ENCODE data around the gene SRSF3.
A peak's percentile ranks its signal among the peaks of the same experiment; 100 is the strongest.

SRSF3 gene

DNA sequence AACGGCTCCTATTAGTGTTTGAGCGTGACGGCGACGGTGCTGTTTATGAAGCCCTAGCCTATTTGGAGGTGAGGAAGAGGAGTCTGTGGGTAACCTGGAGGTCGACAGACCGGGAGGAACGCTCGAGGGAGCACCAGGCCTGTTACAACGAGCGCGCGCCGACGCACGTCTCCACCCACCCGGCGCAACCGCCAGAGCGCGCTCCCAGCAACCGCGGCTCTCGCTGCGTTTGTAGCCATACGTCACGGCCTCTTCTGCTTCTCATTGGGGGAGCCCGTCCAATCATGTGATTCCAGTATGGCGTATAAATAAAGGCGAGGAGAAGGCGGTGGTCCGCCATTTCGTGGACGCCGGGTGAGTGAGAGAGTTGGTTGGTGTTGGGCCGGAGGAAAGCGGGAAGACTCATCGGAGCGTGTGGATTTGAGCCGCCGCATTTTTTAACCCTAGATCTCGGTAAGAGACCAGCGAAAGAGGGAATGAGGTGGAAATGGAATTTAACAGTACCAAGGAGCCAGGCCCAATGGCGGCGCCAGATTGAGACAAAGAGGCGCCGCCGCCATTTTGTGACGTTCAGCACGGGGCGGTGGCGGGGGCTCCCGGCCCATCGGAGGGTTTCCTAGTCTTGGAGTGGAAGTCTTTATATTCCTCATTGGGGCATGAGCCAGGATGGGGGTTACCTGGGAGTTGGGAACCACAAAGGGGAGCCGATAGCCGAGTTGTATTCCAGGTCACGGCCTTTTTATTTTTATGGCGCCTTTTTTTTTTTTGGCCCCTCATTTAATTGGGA, at the start of gene SRSF3:
Gene SRSF3, plus strand, starts transcription at position 334 of the 787 bp plus-strand sequence. CDS start 2,401 bp downstream, outside the sequence.
- TF ChIP-seq, protein P1, sequence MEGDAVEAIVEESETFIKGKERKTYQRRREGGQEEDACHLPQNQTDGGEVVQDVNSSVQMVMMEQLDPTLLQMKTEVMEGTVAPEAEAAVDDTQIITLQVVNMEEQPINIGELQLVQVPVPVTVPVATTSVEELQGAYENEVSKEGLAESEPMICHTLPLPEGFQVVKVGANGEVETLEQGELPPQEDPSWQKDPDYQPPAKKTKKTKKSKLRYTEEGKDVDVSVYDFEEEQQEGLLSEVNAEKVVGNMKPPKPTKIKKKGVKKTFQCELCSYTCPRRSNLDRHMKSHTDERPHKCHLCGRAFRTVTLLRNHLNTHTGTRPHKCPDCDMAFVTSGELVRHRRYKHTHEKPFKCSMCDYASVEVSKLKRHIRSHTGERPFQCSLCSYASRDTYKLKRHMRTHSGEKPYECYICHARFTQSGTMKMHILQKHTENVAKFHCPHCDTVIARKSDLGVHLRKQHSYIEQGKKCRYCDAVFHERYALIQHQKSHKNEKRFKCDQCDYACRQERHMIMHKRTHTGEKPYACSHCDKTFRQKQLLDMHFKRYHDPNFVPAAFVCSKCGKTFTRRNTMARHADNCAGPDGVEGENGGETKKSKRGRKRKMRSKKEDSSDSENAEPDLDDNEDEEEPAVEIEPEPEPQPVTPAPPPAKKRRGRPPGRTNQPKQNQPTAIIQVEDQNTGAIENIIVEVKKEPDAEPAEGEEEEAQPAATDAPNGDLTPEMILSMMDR (conservative IDR thresholded peaks at IDR 0.05; ENCODE audit: control insufficient read depth, insufficient read depth, low read depth, low read length): no peak
- peak; percentile 98 for DNase-seq (ENCODE audit: low read depth)
- H3K4me3 ChIP-seq (ENCODE audit: control insufficient read depth, low read depth, low read length): peak within 1 kb of the TSS; percentile 100

DNA sequence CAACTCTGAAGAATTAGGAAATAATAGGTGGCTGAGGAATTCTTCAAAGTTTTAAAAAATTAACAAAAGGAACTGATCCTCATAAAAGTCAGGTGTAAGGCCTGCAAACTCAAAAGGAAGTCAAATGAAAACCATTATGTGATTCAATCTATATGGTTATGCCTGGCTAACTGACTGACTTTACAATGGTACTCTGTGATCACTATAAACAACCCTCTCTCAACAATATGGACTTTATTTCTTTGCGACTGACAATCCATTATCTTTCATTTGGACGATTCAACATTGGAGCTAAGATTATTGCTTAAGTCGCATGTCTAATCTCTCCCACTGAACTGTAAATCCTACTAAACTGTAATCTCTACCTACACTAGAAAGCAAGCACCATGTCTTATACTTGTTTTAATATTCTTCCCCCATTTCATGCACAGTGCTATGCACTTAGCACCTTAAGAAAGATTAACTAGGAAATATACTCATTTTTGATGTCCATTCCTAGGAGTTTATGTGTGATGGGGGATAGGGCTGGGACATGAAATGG, 48.3 kb upstream of the SRSF3 start:
- TF ChIP-seq, protein P1 (conservative IDR thresholded peaks at IDR 0.05; ENCODE audit: control insufficient read depth, insufficient read depth, low read depth, low read length): no peak
- peak overlapping the region; percentile 84 for H3K4me3 ChIP-seq (ENCODE audit: control insufficient read depth, low read depth, low read length)

DNA sequence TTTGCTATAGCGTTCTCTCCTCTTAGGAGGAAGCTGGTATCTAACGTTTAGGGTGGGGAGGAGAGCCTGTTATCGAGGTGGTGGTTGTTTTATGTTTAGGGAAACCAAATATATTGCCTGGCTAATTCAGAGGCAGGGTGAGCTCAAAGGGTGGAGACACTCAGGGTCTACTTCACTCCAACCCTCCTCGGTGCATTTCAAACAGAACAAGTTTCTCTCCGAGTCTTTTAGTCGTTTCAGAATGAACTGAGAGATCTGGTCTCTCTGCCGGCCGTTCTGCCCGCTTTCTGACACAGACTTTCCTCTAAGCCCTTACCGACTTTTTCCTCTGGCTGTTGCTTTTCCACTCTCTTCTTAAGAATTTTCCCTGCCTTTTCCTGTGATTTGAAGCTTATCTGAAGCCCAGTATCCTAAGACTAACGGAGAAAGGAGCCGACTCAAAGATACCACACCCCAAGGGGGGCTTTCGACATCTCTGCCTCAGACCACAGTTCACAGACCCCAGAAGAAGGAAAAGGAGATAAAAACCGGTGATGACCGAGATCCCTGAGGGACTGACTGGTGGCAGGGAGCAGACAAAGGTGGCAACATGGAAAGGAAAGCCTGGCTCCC, 47.7 kb upstream of the SRSF3 start:
- TF ChIP-seq, protein P1 (conservative IDR thresholded peaks at IDR 0.05; ENCODE audit: control insufficient read depth, insufficient read depth, low read depth, low read length): no peak
- DNase-seq (ENCODE audit: low read depth): peak; percentile 21
- peak overlapping the region; percentile 84 for H3K4me3 ChIP-seq (ENCODE audit: control insufficient read depth, low read depth, low read length)

More for the DNA sequence above, 48.3 kb upstream of the SRSF3 start:
- DNase-seq (ENCODE audit: low read depth): no peak

DNA sequence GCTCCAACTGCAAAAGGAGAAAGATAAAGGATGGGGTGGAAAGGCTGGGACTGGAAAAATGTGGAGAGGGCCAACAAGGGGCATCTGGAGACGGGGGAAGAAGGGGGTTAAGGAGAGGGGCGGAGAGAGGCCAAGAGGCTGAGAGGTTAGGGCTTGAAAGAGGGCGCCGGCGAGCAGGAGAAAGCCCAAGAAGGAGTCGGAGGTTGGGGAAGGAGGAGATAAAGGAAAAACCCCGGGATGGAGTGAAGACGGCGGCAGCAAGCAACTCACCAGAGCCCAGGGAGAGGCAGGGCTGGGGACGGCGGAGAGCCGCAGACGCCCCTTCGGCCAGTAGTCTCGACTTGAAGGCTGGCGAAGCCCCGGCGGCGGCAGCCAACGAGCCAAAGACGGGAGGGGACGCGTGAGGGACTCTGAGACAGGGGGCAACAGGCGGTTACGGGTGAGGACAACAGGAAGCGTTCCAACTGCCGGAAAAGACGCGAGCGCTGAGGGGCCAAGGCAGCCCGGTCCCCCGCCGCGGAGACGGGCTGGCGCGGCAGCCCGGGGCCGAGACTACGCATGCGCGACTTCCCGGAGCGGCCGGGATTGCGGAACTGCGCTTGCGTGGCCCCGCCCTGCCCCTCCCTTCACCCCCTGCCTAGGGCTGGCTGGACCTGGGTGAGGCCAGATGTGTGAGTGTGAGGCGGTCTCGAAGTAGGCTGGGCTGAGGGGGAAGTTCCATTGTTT, 47.1 kb upstream of the SRSF3 start, which contains the start of gene STK38:
Gene STK38, minus strand, starts transcription at position 560 of the 726 bp plus-strand sequence. CDS start 7,277 bp downstream, outside the sequence.
- TF ChIP-seq, protein P1 (conservative IDR thresholded peaks at IDR 0.05; ENCODE audit: control insufficient read depth, insufficient read depth, low read depth, low read length): peak; percentile 11
- peak; percentile 85 for DNase-seq (ENCODE audit: low read depth)

DNA sequence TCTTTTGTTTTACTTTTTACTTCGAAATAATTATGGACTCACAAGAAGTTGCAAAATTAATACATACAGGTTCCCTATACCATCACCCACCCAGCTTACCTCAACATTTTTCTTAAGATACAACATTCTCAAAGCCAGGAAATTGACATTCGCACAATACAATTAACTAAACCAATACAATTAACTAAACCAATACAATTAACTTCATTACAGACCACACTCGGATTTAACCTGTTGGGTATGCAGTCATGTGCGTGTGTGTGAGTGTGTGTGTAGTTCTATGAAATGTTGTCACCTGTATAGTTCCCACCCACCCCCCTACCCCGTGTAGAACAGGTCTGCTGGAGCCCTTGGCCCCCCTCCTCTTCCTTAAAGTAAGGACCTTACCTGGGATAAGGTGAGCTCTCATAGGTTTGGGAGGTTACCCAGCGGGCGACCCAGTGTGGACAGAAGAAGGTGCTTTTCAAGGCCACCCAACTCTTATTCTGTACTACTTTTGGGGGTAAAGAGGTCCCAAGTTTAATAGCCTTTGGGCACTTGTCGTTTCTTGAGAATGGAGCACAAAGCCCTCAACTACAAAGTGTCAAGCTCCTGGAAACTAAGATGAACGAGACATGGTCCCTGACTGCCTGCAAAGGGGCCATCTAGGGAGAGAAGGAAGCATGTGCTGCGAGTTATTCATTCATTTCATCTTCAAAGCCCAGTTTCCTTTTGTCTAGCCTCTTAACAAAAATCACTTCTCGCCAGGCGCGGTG, 46.3 kb upstream of the SRSF3 start:
- DNase-seq (ENCODE audit: low read depth): no peak
- TF ChIP-seq, protein P1 (conservative IDR thresholded peaks at IDR 0.05; ENCODE audit: control insufficient read depth, insufficient read depth, low read depth, low read length): no peak
- peak overlapping the region; percentile 9 for H3K4me3 ChIP-seq (ENCODE audit: control insufficient read depth, low read depth, low read length)

More for the DNA sequence above, 47.1 kb upstream of the SRSF3 start, which contains the start of gene STK38:
- peak within 1 kb of the TSS; percentile 84 for H3K4me3 ChIP-seq (ENCODE audit: control insufficient read depth, low read depth, low read length)

DNA sequence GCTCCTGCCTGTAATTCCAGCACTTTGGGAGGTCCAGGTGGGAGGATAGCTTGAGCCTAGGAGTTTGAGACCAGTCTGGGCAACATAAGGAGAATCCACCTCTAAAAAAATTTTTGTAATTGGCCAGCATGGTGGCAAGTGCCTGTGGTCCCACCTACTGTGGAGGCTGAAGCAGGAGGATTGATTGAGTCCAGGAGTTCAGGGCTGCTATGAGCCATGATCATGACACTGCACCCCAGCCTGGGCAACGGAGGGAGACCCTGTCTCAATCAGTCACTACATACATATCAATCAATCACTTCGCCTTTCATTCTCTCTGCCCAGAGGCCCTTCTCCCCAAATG, 45.8 kb upstream of the SRSF3 start:
- DNase-seq (ENCODE audit: low read depth): no peak
- TF ChIP-seq, protein P1 (conservative IDR thresholded peaks at IDR 0.05; ENCODE audit: control insufficient read depth, insufficient read depth, low read depth, low read length): no peak
- no peak overlapping the region for H3K4me3 ChIP-seq (ENCODE audit: control insufficient read depth, low read depth, low read length)

Measured in fibroblast of mammary gland (primary cell).